H1 (cell line): ENCODE results near the gene DEFB125. TPM values are rescaled to one million over a fixed set of nuclear protein-coding genes. Genes with fewer than 3 reads are reported as not detected.

ENCODE experiments used
- GTF2F1 ChIP-seq: IDR thresholded peaks from 2 replicates; pipeline ENCODE4 v1.6.1; 2012; ENCODE audit warnings: low read depth, low read length, improper control_type of control experiment, borderline replicate concordance
- RNF2 ChIP-seq: fragments of 200-900, 300-1000 bp; sonication (generic); IDR thresholded peaks from 2 replicates; pipeline ENCODE4 v1.7.1; 2016; ENCODE audit warnings: borderline replicate concordance, low read depth, mild to moderate bottlenecking, antibody characterized with exemption, low read length; ENCODE audit not compliant: poor library complexity, severe bottlenecking; ENCODE audit errors: missing control alignments
- polyA plus RNA-seq, 7 experiments: library from polyadenylated mRNA; depleted of rRNA in 3 of 7; stranded (reverse) in 5 of 7; unstranded in 2 of 7; fragments of >200 nt in 5 of 7; fragments of 200-250 nt in 2 of 7; gene quantifications; 1 replicate in 5 of 7; 2 replicates in 1 of 7; 4 replicates in 1 of 7; pipeline versions ENCODE4 v1.2.1 to v1.2.3, GENCODE V29; 2011 to 2013; ENCODE audit warnings: missing spikeins in 2 of 7, mixed read lengths in 2 of 7
- total RNA-seq: library from RNA; stranded (reverse); fragmentation: NEBNext Ultra II Directional; extraction: Animal tissue kit (Norgen Biotek cat#: 25700); gene quantifications from 2 replicates; pipeline ENCODE4 v1.2.1, GENCODE V29; 2021

DEFB125 gene
- total and polyA plus RNA-seq, 2 of the 8 experiments (the other 6 are each of a cell fraction or from before 2014, with no cell fraction given), result not detected

DNA sequence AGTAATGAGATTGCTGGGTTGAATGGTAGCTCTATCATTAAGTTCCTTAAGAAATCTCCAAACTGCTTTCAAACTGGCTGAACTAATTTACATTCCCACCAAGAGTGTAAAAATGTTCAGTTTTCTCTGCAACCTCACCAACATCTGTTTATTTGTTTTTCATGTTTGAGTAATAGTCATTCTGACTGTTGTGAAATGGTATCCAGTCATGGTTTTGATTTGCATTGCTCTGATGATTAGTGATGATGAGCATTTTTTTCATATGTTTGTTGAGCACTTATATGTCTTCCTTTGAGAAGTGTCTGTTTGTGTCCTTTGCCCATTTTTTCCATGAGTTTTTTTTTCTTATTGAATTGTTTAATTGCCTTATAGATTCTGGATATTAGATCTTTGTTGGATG lies 24.9 kb downstream of the DEFB125 start (continued):
- no peak for TF ChIP-seq RNF2
- no peak for TF ChIP-seq GTF2F1
